Measurements from ENCODE around the gene SLC24A3. TPM values are rescaled to one million over a fixed set of nuclear protein-coding genes. Genes with fewer than 3 reads are reported as not detected.

SLC24A3 gene
- polyA plus RNA-seq, 1 donor, result 9.9 TPM

GRCh38 chr20:19320005-19320404 is 107.6 kb downstream of the SLC24A3 start:
- WGBS (ENCODE audit: insufficient coverage, low lambda C conversion rate), result no CpG with 5 or more reads among the region's 8 CpGs

GRCh38 chr20:19321176-19321575 is 108.7 kb downstream of the SLC24A3 start:
- H3K4me1 ChIP-seq (ENCODE audit: control insufficient read depth, insufficient read depth, low read length), result no peaks in the 10 kb centered on the region
- H3K27me3 ChIP-seq (ENCODE audit: control insufficient read depth, insufficient read depth, low read length), result no peaks in the 10 kb centered on the region
- no peak for DNase-seq
- H3K27ac ChIP-seq (ENCODE audit: low read length), result no peak overlapping the region
- H3K36me3 ChIP-seq (ENCODE audit: control insufficient read depth, insufficient read depth, low read length), result no peaks in the 10 kb centered on the region
- no CpG with 5 or more reads among the region's 5 CpGs for WGBS (ENCODE audit: insufficient coverage, low lambda C conversion rate)
- no peak overlapping the region for H3K4me3 ChIP-seq (ENCODE audit: low read length)
- H3K9me3 ChIP-seq (ENCODE audit: control insufficient read depth, low read depth, low read length), result no peaks in the 10 kb centered on the region

More at GRCh38 chr20:19320005-19320404, 107.6 kb downstream of the SLC24A3 start:
- Histone ChIP-seq H3K9me3 (ENCODE audit: control insufficient read depth, low read depth, low read length) (no peaks in the 10 kb centered on the region), H3K27me3 (ENCODE audit: control insufficient read depth, insufficient read depth, low read length) (no peaks in the 10 kb centered on the region), H3K4me1 (ENCODE audit: control insufficient read depth, insufficient read depth, low read length) (no peaks in the 10 kb centered on the region), H3K36me3 (ENCODE audit: control insufficient read depth, insufficient read depth, low read length) (no peaks in the 10 kb centered on the region), H3K27ac (ENCODE audit: low read length) (no peak overlapping the region), H3K4me3 (ENCODE audit: low read length) (no peak overlapping the region)
- no peak for DNase-seq

GRCh38 chr20:19322061-19322985 is 109.9 kb downstream of the SLC24A3 start:
- Histone ChIP-seq H3K36me3 (ENCODE audit: control insufficient read depth, insufficient read depth, low read length) (no peaks in the 10 kb centered on the region), H3K4me1 (ENCODE audit: control insufficient read depth, insufficient read depth, low read length) (no peaks in the 10 kb centered on the region), H3K27ac (ENCODE audit: low read length) (no peak overlapping the region), H3K9me3 (ENCODE audit: control insufficient read depth, low read depth, low read length) (no peaks in the 10 kb centered on the region), H3K27me3 (ENCODE audit: control insufficient read depth, insufficient read depth, low read length) (no peaks in the 10 kb centered on the region), H3K4me3 (ENCODE audit: low read length) (no peak overlapping the region)
- WGBS (ENCODE audit: insufficient coverage, low lambda C conversion rate), result 80% methylated on average over 2 of the region's 12 CpGs
- DNase-seq, result no peak

GRCh38 chr20:19327401-19327800 is 115.0 kb downstream of the SLC24A3 start:
- H3K27me3 ChIP-seq (ENCODE audit: control insufficient read depth, insufficient read depth, low read length), result no peaks in the 10 kb centered on the region
- WGBS (ENCODE audit: insufficient coverage, low lambda C conversion rate), result no CpG with 5 or more reads among the region's 5 CpGs
- no peaks in the 10 kb centered on the region for H3K9me3 ChIP-seq (ENCODE audit: control insufficient read depth, low read depth, low read length)
- H3K4me1 ChIP-seq (ENCODE audit: control insufficient read depth, insufficient read depth, low read length), result no peaks in the 10 kb centered on the region
- no peak for DNase-seq
- H3K4me3 ChIP-seq (ENCODE audit: low read length), result no peak overlapping the region
- H3K27ac ChIP-seq (ENCODE audit: low read length), result no peak overlapping the region
- H3K36me3 ChIP-seq (ENCODE audit: control insufficient read depth, insufficient read depth, low read length), result no peaks in the 10 kb centered on the region

- H3K36me3 ChIP-seq (ENCODE audit: control insufficient read depth, insufficient read depth, low read length), result no peaks in the 10 kb centered on the region
- H3K4me1 ChIP-seq (ENCODE audit: control insufficient read depth, insufficient read depth, low read length), result no peaks in the 10 kb centered on the region
- H3K27ac ChIP-seq (ENCODE audit: low read length), result no peak overlapping the region
- H3K9me3 ChIP-seq (ENCODE audit: control insufficient read depth, low read depth, low read length), result no peaks in the 10 kb centered on the region
- WGBS (ENCODE audit: insufficient coverage, low lambda C conversion rate), result 83% methylated on average over 1 of the region's 7 CpGs
- DNase-seq, result no peak
- H3K27me3 ChIP-seq (ENCODE audit: control insufficient read depth, insufficient read depth, low read length), result peaks cover 2% of the 10 kb centered on the region
- no peak overlapping the region for H3K4me3 ChIP-seq (ENCODE audit: low read length)
Measured at GRCh38 chr20:19328676-19329075, 116.2 kb downstream of the SLC24A3 start.

GRCh38 chr20:19330038-19330437 is 117.6 kb downstream of the SLC24A3 start:
- Histone ChIP-seq H3K4me1 (ENCODE audit: control insufficient read depth, insufficient read depth, low read length) (no peaks in the 10 kb centered on the region), H3K4me3 (ENCODE audit: low read length) (no peak overlapping the region), H3K27ac (ENCODE audit: low read length) (no peak overlapping the region), H3K36me3 (ENCODE audit: control insufficient read depth, insufficient read depth, low read length) (no peaks in the 10 kb centered on the region), H3K27me3 (ENCODE audit: control insufficient read depth, insufficient read depth, low read length) (peaks cover 6% of the 10 kb centered on the region), H3K9me3 (ENCODE audit: control insufficient read depth, low read depth, low read length) (no peaks in the 10 kb centered on the region)
- 100% methylated on average over 1 of the region's 6 CpGs for WGBS (ENCODE audit: insufficient coverage, low lambda C conversion rate)
- no peak for DNase-seq

GRCh38 chr20:19330731-19331130 is 118.3 kb downstream of the SLC24A3 start:
- Histone ChIP-seq H3K27ac (ENCODE audit: low read length) (no peak overlapping the region), H3K4me1 (ENCODE audit: control insufficient read depth, insufficient read depth, low read length) (no peaks in the 10 kb centered on the region), H3K27me3 (ENCODE audit: control insufficient read depth, insufficient read depth, low read length) (peaks cover 6% of the 10 kb centered on the region), H3K9me3 (ENCODE audit: control insufficient read depth, low read depth, low read length) (no peaks in the 10 kb centered on the region), H3K4me3 (ENCODE audit: low read length) (no peak overlapping the region), H3K36me3 (ENCODE audit: control insufficient read depth, insufficient read depth, low read length) (no peaks in the 10 kb centered on the region)
- no peak for DNase-seq
- WGBS (ENCODE audit: insufficient coverage, low lambda C conversion rate), result no CpG with 5 or more reads among the region's 1 CpG

GRCh38 chr20:19333563-19333962 is 121.1 kb downstream of the SLC24A3 start:
- Histone ChIP-seq H3K27me3 (ENCODE audit: control insufficient read depth, insufficient read depth, low read length) (peaks cover 6% of the 10 kb centered on the region), H3K4me1 (ENCODE audit: control insufficient read depth, insufficient read depth, low read length) (no peaks in the 10 kb centered on the region), H3K36me3 (ENCODE audit: control insufficient read depth, insufficient read depth, low read length) (no peaks in the 10 kb centered on the region), H3K27ac (ENCODE audit: low read length) (no peak overlapping the region), H3K9me3 (ENCODE audit: control insufficient read depth, low read depth, low read length) (no peaks in the 10 kb centered on the region), H3K4me3 (ENCODE audit: low read length) (no peak overlapping the region)
- no CpG with 5 or more reads among the region's 4 CpGs for WGBS (ENCODE audit: insufficient coverage, low lambda C conversion rate)
- no peak for DNase-seq

- Histone ChIP-seq H3K27ac (ENCODE audit: low read length) (no peak overlapping the region), H3K27me3 (ENCODE audit: control insufficient read depth, insufficient read depth, low read length) (peaks cover 6% of the 10 kb centered on the region), H3K4me1 (ENCODE audit: control insufficient read depth, insufficient read depth, low read length) (no peaks in the 10 kb centered on the region), H3K9me3 (ENCODE audit: control insufficient read depth, low read depth, low read length) (no peaks in the 10 kb centered on the region), H3K4me3 (ENCODE audit: low read length) (no peak overlapping the region), H3K36me3 (ENCODE audit: control insufficient read depth, insufficient read depth, low read length) (no peaks in the 10 kb centered on the region)
- WGBS (ENCODE audit: insufficient coverage, low lambda C conversion rate), result 33% methylated on average over 1 of the region's 1 CpG
- no peak for DNase-seq
Measured at GRCh38 chr20:19335341-19335740, 122.9 kb downstream of the SLC24A3 start.

GRCh38 chr20:19335916-19336315 is 123.5 kb downstream of the SLC24A3 start:
- no peaks in the 10 kb centered on the region for H3K9me3 ChIP-seq (ENCODE audit: control insufficient read depth, low read depth, low read length)
- WGBS (ENCODE audit: insufficient coverage, low lambda C conversion rate), result no CpG with 5 or more reads among the region's 2 CpGs

GRCh38 chr20:19336631-19337030 is 124.2 kb downstream of the SLC24A3 start:
- H3K9me3 ChIP-seq (ENCODE audit: control insufficient read depth, low read depth, low read length), result no peaks in the 10 kb centered on the region
- 67% methylated on average over 1 of the region's 7 CpGs for WGBS (ENCODE audit: insufficient coverage, low lambda C conversion rate)
- peaks cover 6% of the 10 kb centered on the region for H3K27me3 ChIP-seq (ENCODE audit: control insufficient read depth, insufficient read depth, low read length)
- H3K27ac ChIP-seq (ENCODE audit: low read length), result no peak overlapping the region
- no peaks in the 10 kb centered on the region for H3K4me1 ChIP-seq (ENCODE audit: control insufficient read depth, insufficient read depth, low read length)
- no peak overlapping the region for H3K4me3 ChIP-seq (ENCODE audit: low read length)
- no peaks in the 10 kb centered on the region for H3K36me3 ChIP-seq (ENCODE audit: control insufficient read depth, insufficient read depth, low read length)
- DNase-seq, result no peak

More at GRCh38 chr20:19335916-19336315, 123.5 kb downstream of the SLC24A3 start:
- no peaks in the 10 kb centered on the region for H3K36me3 ChIP-seq (ENCODE audit: control insufficient read depth, insufficient read depth, low read length)
- peaks cover 6% of the 10 kb centered on the region for H3K27me3 ChIP-seq (ENCODE audit: control insufficient read depth, insufficient read depth, low read length)
- no peak overlapping the region for H3K27ac ChIP-seq (ENCODE audit: low read length)
- no peak for DNase-seq
- no peaks in the 10 kb centered on the region for H3K4me1 ChIP-seq (ENCODE audit: control insufficient read depth, insufficient read depth, low read length)
- H3K4me3 ChIP-seq (ENCODE audit: low read length), result no peak overlapping the region
